Kidney tubule cell (primary cell): ENCODE results near the gene CLEC19A.
"Not testable (repeated sequence)": the region's sequence is repeated elsewhere in the genome, so short reads cannot be mapped to it uniquely, and the experiment has no call there.

Experiments
- DNase-seq: peaks from one replicate; pipeline ENCODE4 v3.0.0-alpha.2; 2018; ENCODE audit warnings: low spot score

Gene CLEC19A

DNA sequence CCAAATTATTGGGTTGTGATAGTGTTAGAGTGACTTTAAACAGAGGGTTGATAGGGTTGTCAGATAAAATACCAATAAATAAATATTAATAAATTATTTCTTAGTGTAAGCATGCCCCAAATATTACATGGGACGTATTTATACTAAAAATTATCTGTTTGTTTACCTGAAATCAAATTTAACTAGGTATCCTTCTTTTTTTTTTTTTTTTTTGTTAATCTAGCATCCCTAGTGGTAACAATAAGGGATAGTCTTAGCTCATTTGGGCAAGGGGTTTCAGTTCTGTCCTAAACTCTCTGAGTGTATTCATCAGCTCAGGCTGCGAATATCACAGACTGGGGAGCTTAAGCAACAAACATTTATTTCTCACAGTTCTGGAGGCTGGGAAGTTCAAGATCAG lies 1.3 kb downstream of the CLEC19A start:
- DNase-seq = no peak

- DNase-seq = no peak
These were observed 1.7 kb downstream of the CLEC19A start for GRCh38 chr16:19287241-19287640.

DNA sequence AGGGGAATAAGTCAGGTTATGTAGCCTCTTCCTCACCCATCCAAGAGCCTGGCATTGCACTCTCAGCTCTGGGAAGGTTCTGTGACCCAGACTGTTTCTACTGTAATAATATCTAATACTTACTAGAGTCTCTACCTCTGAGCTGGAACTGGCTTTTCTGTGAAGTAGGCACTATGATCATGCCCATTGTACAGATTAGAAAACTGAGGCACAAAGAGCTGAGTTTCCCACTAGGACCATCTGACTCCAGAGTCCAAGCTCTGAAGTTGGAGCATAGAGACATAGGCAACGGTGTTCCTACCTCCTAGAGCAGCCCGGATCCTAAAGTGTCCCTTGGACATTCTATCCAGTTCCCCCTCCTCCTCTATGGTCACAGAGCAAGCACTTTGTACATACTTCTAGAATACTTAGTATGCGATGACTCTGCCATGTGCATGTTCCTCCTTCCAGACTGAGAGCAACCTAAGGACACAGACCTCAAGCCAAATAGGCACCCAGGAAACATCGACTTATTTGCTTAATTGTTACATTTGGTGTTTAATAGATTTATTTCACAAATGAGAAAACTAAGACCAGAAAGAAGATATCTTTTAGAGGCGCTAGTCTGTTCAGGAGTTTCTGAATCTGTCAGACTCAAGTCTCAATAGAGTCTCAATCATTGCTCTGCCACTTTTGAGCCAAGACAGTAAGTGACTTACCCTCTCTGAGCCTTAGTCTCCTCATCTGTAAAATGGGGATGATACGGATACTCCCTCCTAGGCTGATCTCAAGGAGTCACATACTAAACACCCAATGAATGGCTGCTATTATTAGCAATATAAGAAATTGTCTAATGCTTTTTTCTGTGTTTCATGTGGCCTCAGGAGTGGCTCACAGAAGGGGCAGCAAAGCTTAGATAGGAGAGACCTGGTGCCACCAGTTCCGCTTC lies 3.6 kb downstream of the CLEC19A start:
- no peak for DNase-seq

GRCh38 chr16:19289811-19290485 lies 4.4 kb downstream of the CLEC19A start:
- no peak for DNase-seq

GRCh38 chr16:19290860-19291259 lies 5.3 kb downstream of the CLEC19A start:
- DNase-seq = no peak

DNA sequence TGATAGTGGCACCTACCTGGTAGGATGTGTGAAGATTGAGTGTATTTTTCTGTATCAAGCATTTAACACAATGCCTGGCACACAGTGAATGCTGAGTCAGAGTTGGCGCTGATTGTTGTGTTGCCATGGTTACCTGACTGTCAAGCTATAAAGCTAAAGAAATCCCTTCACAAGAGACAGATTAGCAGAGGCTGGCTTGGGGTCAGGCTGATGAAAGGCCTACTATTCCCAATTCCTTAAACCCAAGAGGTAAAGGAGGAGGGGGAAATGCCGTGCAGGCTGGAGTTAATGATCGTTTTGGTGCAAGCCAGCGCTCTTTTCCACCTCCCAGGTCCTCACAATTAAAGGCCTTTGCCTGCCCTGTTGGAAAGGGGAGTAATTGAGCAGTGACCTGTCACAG lies 5.9 kb downstream of the CLEC19A start:
- DNase-seq = peak; percentile 21

GRCh38 chr16:19292186-19292585 lies 6.7 kb downstream of the CLEC19A start:
- no peak for DNase-seq

DNA sequence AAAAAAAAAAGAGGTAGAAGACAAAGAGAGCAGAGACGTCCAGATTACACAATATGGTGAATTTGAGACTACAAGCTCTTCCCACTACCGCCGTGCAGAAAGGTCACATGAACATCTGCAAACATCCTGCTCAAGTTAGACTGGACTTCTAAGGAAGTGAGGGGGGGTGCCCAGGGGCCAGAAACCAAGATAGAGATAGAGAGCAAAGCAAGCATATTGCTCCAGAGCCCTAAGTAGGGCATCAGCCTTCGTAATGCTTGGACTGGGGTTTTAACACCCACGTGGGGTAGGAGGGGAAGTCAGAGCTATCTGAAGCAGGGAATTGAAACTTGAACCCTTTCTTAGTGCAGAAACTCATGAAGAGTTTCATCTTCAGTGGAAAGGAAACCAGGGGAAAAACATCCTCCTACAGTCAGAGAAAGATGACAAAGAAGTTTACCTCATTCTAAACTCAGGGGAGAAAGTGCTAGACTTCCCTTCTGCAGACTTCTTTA lies 8.7 kb downstream of the CLEC19A start:
- DNase-seq = no peak

GRCh38 chr16:19295393-19295792 lies 9.9 kb downstream of the CLEC19A start:
- DNase-seq = no peak

DNA sequence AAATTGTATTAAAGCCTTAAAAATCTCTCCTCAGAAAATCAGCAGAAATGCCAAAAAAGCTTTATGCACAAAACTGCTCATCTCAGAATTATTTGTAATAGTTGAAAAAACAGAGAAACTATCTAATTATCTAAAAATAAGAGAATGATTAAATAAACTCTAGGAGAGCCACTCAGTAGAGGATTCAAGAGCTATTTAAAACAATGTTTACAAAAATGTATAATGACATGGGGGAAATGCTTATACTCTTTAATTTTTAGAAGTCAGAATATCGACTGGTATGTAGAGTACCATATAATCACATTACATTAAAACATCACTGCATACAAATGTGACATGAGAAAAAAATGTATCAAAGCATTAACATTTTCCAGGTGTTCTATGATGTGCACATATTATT lies 11.9 kb downstream of the CLEC19A start:
- DNase-seq = no peak

DNA sequence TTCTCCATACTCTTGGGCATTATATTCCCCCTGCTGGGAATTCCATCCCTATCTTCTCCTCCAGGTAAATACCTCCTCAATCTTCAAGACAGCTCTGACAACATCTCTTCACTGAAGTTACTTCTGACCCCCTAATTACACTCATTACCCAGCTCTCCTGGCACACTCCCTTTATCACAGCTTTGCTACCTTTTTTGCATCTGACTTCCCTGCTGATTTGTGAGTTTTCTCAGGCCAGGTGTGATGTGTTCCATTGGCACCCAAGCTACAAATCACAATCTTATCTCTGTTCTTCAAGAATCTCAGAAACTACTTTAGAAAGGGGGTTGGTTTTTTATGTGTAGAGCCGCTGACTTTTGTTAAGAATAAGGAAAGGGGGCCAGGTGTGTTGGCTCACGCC lies 14.0 kb downstream of the CLEC19A start:
- no peak for DNase-seq

- DNase-seq = no peak
These were observed 16.4 kb downstream of the CLEC19A start for GRCh38 chr16:19301931-19302330.

- DNase-seq = peak; percentile 22
These were observed 19.2 kb downstream of the CLEC19A start for GRCh38 chr16:19304750-19305149.

- DNase-seq = no peak
These were observed 19.9 kb downstream of the CLEC19A start for GRCh38 chr16:19305443-19305842.

DNA sequence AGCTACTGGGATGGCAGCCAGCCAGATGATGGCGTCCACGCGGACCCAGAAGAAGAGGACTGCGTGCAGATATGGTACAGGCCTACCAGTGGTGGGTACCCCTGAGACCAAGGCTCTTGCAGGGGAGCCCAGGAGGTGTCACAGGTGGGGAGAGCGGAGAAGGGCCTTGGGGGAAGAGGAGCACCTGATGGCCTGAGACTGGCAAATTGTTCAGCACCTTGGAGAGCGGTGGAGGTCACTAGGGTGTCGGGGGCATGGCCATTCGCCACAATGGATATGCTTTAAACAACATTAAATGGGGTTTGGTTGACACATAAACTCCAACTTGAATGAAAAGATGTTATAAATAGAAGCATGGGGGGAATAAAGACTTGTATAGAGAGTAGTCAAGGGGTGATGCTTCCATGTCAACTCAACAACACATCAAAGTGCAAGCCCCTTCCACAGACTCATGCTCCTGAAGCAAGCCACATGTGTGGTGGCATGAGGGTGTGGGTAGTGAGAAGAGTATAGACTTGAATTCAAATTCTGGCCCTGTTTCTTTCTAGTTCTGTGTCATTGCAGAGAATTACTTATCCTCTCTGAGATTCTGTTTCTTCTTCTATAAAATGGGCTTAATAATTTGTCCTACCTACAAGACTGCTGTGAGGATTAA lies 22.2 kb downstream of the CLEC19A start:
- DNase-seq = no peak

- DNase-seq = no peak
These were observed 22.9 kb downstream of the CLEC19A start for GRCh38 chr16:19308392-19308791.

GRCh38 chr16:19309178-19309577 lies 23.6 kb downstream of the CLEC19A start:
- DNase-seq = no peak

- no peak for DNase-seq
These were observed 29.3 kb downstream of the CLEC19A start for GRCh38 chr16:19314718-19315425.

GRCh38 chr16:19315889-19316433 lies 30.4 kb downstream of the CLEC19A start:
- no peak for DNase-seq

DNA sequence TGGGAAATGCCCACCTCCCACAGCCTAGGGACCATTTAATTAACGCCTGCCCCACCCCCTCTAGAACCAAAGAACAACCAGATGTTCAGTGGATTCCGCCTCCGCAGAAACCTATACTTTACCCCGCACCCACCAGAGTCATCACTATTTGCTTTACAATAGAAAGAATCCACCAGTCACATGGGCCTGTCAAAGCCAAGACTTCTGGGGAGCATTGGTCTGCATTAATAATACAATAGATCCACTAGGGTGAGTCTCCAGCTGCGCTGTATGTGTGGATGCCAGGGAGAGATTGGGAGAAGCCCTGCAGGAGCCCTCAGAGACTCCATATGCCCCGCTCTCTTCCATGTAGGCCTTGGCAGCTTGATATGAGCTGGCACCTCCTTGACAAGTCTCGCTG lies 31.3 kb downstream of the CLEC19A start:
- DNase-seq = no peak

GRCh38 chr16:19321186-19321585 lies 35.7 kb downstream of the CLEC19A start:
- not testable (repeated sequence) for DNase-seq

- no peak for DNase-seq
These were observed 38.1 kb downstream of the CLEC19A start for GRCh38 chr16:19323596-19323995.
